Measurements from ENCODE around the gene DGCR6L.
A peak's percentile ranks its signal among the peaks of the same experiment; 100 is the strongest.
"Not testable (repeated sequence)": the region's sequence is repeated elsewhere in the genome, so short reads cannot be mapped to it uniquely, and the experiment has no call there.

DGCR6L gene

DNA sequence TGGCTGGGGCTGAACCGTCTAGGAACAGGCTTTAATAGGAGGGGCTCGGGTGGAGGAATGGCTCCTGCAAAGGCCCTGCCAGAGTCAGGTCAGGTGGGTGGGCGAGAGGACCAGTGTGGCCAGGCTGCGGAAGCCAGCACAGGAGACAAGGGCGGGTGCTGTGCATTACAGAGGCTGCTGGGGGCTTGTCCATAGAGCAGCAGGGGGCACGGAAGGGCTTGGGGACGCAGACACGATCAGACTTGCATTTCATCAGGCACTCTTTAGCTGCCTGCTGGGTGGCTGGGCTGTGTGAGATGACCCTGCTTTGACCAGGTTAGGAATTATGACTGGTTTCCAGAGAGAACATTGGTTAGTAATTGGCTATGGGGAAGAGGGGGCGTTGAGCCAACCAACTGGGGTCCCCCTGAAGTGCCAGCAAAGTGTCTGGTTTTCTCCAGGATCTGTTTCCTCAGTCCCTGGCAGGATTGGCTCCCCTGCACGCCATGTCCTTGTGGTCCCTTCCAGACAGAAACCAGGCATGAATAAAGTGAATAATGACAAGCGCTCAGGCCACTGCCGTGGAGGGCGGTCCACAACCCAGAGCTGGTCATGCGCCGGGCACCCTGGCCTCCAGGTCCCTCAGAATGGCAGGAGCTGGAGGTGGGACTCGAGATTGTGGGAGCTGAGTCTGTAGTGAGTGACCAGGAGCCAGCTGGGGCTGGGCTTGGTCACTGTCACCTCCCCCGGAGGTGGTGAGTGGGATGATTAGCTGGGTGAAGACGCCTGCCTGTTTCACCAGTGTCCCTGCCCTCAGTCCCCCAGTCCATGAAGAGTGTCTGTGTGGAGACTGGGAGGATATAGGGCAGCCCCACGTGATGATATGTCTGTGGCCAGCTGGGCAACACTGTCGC, 1.0 kb upstream of the DGCR6L start:
- not testable (repeated sequence) for H3K27ac ChIP-seq (ENCODE audit: low read length); H3K9me3 ChIP-seq (ENCODE audit: control insufficient read depth, low read depth, low read length); H3K36me3 ChIP-seq (ENCODE audit: control insufficient read depth, low read depth, low read length); H3K4me1 ChIP-seq (ENCODE audit: control insufficient read depth, low read depth, low read length); H3K27me3 ChIP-seq (ENCODE audit: control insufficient read depth, insufficient read depth, low read length)
- H3K4me3 ChIP-seq (ENCODE audit: low read length): peak overlapping the region; percentile 82
- H3K9ac ChIP-seq (ENCODE audit: low read length): peak overlapping the region; percentile 77

DNA sequence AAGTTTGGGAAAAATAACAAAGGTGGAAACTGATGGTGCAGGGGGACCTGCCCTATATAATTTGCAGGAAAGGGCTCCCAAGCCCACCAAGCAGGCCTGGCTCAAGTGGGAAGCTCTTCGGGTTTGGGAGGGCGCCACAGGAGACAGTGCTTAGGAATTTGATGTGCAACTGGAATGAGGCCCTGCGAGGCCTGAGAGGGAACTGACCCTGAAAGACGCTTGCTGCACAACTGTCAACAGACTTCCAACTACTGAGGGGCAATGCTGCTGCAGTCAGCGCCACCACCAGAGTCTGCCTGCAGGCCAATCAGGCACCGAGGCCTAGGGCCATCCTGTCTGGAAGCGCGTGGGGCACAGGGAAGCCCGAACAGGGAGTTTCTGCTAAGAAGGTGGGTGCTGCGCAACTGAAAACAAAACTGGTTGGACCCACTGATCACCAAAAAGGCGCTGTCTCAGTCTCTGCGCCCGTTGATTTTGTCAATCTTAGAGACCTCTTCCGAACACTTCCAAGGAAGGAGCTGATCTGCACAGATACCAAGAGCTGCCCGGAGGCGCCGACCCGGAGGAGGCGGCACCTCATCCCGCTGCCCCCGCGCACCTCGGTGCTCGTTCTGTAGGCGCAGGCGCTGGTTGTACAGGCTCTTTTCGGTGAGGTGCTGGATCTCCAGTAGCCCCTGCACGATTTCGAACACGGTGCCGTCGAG, 667 bp downstream of the DGCR6L start:
- peak overlapping the region; percentile 82 for H3K4me3 ChIP-seq (ENCODE audit: low read length)
- H3K9me3 ChIP-seq (ENCODE audit: control insufficient read depth, low read depth, low read length): no peaks in the 10 kb centered on the region
- H3K9ac ChIP-seq (ENCODE audit: low read length): peak overlapping the region; percentile 37
- peaks cover 5% of the 10 kb centered on the region for H3K4me1 ChIP-seq (ENCODE audit: control insufficient read depth, low read depth, low read length)
- no peaks in the 10 kb centered on the region for H3K27me3 ChIP-seq (ENCODE audit: control insufficient read depth, insufficient read depth, low read length)
- no peak overlapping the region for H3K27ac ChIP-seq (ENCODE audit: low read length)
- H3K36me3 ChIP-seq (ENCODE audit: control insufficient read depth, low read depth, low read length): no peaks in the 10 kb centered on the region

GRCh38 chr22:20318043-20318688, 1.7 kb downstream of the DGCR6L start:
- H3K4me3 ChIP-seq (ENCODE audit: low read length); H3K27ac ChIP-seq (ENCODE audit: low read length); H3K36me3 ChIP-seq (ENCODE audit: control insufficient read depth, low read depth, low read length); H3K27me3 ChIP-seq (ENCODE audit: control insufficient read depth, insufficient read depth, low read length); H3K9me3 ChIP-seq (ENCODE audit: control insufficient read depth, low read depth, low read length); H3K9ac ChIP-seq (ENCODE audit: low read length); H3K4me1 ChIP-seq (ENCODE audit: control insufficient read depth, low read depth, low read length): not testable (repeated sequence)

DNA sequence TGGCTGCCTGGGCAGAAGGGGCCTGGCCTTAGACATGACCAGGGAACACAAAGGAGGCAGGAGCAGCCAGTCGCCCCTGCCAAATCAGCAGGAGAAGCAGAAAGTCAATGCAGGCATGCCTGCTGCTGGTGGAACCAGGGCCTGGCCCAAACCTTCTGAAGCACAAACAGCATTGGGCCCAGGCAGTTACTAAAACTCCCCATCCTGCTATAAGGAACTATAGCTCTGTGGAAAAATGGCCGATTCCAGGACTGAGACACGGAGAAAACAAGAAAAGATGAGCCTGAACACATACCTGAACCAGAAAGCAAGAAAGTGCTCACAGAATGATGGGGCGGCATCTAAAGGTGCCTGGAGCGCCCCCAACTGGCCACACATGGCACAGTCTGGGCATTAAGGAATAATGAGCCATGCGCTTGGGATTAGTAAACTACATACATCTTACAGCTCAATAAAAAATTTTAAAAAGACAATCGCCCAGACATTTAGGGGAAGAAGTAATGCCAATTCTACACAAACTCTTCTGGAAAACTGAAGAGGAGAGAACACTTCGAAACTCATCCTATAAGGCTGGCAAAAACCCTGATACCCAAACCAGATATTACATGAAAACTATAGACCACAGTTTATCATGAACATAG, 2.3 kb downstream of the DGCR6L start:
- H3K9me3 ChIP-seq (ENCODE audit: control insufficient read depth, low read depth, low read length); H3K4me3 ChIP-seq (ENCODE audit: low read length); H3K4me1 ChIP-seq (ENCODE audit: control insufficient read depth, low read depth, low read length); H3K27ac ChIP-seq (ENCODE audit: low read length); H3K9ac ChIP-seq (ENCODE audit: low read length); H3K27me3 ChIP-seq (ENCODE audit: control insufficient read depth, insufficient read depth, low read length); H3K36me3 ChIP-seq (ENCODE audit: control insufficient read depth, low read depth, low read length): not testable (repeated sequence)

DNA sequence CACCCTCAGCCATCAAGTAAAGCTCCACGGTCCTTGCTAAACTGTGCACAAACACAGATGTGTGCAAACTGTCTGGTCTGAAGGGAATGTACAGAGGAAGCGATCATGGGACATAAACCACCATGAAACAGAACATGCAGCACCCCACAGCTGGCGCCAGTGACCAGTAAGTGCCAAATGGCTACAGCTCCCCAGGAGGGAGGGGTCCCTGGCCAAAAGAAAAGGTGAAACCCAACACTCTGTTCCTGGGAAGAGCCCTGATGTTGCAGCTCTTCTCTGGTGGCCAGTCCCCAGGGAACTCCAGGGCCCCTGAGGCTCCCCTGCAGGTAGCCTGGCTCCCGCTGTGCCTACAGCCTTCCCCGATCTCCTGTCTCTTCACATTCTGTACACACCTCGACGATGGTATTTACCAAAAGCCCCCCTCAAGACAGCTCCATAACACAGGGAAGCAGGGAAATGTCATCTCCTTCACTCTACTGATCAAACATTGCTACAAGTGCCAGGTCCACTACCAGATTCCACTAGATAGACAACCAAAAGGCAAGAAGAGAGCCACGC, 2.9 kb downstream of the DGCR6L start:
- H3K9ac ChIP-seq (ENCODE audit: low read length): no peak overlapping the region

GRCh38 chr22:20316217-20316843, 3.5 kb downstream of the DGCR6L start:
- Histone ChIP-seq H3K9ac (ENCODE audit: low read length) (no peak overlapping the region), H3K27me3 (ENCODE audit: control insufficient read depth, insufficient read depth, low read length) (no peaks in the 10 kb centered on the region), H3K36me3 (ENCODE audit: control insufficient read depth, low read depth, low read length) (no peaks in the 10 kb centered on the region), H3K27ac (ENCODE audit: low read length) (no peak overlapping the region), H3K4me1 (ENCODE audit: control insufficient read depth, low read depth, low read length) (peaks cover 5% of the 10 kb centered on the region), H3K4me3 (ENCODE audit: low read length) (no peak overlapping the region), H3K9me3 (ENCODE audit: control insufficient read depth, low read depth, low read length) (no peaks in the 10 kb centered on the region)

More for the DNA sequence above, 2.9 kb downstream of the DGCR6L start:
- Histone ChIP-seq H3K4me1 (ENCODE audit: control insufficient read depth, low read depth, low read length) (peaks cover 5% of the 10 kb centered on the region), H3K36me3 (ENCODE audit: control insufficient read depth, low read depth, low read length) (no peaks in the 10 kb centered on the region), H3K9me3 (ENCODE audit: control insufficient read depth, low read depth, low read length) (no peaks in the 10 kb centered on the region), H3K4me3 (ENCODE audit: low read length) (no peak overlapping the region), H3K27me3 (ENCODE audit: control insufficient read depth, insufficient read depth, low read length) (no peaks in the 10 kb centered on the region), H3K27ac (ENCODE audit: low read length) (no peak overlapping the region)

DNA sequence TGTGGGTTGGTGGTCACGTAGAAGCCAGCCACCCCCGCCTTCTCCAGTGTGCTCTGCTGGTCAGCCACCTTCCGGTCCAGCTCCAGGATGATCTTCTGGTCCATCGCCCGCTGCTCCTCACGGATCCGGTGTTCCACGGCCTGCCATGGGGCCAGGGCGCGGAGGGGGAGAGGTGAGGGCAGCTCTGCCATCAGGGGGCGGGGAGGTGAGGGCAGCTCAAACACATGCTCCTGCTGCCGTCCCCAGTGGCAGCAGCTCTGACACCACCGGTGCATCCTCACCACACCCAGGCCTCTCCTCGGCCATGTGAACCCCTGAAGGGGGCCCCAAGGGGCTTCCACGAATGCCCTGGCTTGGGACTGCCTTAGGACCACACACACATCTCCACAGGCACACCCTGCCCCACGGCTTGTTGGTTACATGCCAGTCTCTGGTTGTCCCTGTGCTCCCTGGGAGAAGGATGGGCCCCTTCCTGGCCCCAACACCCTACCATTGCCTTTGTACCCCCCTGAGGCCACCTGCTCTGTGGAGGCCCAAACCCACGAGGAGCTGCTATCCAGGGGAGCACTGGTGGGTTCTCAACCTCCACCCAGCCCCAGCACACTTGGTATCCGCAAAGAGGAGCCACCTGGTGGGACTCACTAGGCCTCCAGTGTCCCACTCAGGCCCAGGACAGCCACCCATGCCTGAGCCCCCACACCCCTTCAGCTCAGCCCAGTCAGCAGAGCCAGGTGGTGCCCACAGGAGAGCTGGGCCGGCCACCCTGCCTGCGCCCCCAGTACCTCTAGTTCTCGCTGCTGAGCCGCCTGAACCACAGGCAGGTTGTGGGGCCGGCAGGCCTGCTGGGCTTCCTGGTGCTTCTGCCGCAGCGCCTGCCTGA, 4.3 kb downstream of the DGCR6L start:
- H3K9me3 ChIP-seq (ENCODE audit: control insufficient read depth, low read depth, low read length): no peaks in the 10 kb centered on the region
- H3K27ac ChIP-seq (ENCODE audit: low read length): no peak overlapping the region
- H3K36me3 ChIP-seq (ENCODE audit: control insufficient read depth, low read depth, low read length): no peaks in the 10 kb centered on the region
- no peaks in the 10 kb centered on the region for H3K27me3 ChIP-seq (ENCODE audit: control insufficient read depth, insufficient read depth, low read length)
- no peak overlapping the region for H3K4me3 ChIP-seq (ENCODE audit: low read length)
- no peak overlapping the region for H3K9ac ChIP-seq (ENCODE audit: low read length)
- peaks cover 5% of the 10 kb centered on the region for H3K4me1 ChIP-seq (ENCODE audit: control insufficient read depth, low read depth, low read length)

DNA sequence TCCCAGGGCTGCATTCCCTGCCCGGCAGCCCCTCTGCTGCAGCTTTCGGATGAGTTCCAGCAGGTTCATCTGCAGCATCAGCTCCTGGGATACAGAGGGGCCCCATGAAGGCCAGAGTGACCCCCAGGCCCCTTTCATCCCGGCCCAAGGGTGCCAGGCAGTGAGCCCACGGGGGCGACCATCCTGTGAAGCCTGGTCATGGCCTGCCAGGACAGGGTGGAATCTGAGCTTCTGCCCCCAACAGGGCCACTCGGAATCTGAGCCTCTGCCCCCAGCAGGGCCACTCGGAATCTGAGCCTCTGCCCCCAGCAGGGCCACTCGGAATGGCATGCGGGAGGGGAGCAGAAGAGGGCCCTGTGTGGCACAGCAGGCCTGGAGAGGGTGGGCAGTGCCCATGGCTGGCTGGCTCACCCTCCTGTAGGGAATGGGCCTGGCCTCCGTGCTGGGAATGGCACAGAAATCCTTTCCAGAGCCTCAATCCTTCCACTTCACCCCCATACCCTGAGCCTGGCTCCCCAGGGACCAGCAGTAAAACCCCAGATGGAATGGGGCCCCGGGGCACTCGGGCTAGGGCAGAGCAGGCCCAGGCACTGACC, 5.0 kb downstream of the DGCR6L start:
- H3K36me3 ChIP-seq (ENCODE audit: control insufficient read depth, low read depth, low read length); H3K27ac ChIP-seq (ENCODE audit: low read length); H3K9ac ChIP-seq (ENCODE audit: low read length); H3K27me3 ChIP-seq (ENCODE audit: control insufficient read depth, insufficient read depth, low read length); H3K4me1 ChIP-seq (ENCODE audit: control insufficient read depth, low read depth, low read length); H3K4me3 ChIP-seq (ENCODE audit: low read length); H3K9me3 ChIP-seq (ENCODE audit: control insufficient read depth, low read depth, low read length): not testable (repeated sequence)

DNA sequence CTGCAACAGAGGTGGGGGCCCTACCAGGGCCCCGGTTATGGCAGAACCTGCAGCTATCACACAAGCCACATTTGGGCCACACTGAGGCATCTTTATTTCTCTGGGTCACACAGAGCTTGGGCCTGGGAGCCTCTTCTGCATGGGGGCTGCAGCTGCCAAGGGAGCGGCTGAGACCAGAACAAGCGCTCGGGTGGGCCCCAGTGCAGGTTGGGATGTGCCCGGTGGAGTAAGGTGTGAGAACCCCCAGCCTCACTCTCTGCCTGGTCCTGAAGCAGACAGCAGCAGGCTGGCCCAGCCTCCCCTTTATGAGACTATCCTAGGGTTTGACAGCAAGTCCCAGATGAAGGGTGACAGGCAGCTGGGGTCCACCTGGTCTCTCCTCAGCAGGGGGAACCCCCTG, 5.7 kb downstream of the DGCR6L start:
- not testable (repeated sequence) for H3K4me1 ChIP-seq (ENCODE audit: control insufficient read depth, low read depth, low read length); H3K36me3 ChIP-seq (ENCODE audit: control insufficient read depth, low read depth, low read length)

More for the DNA sequence above, 5.7 kb downstream of the DGCR6L start:
- H3K27ac ChIP-seq (ENCODE audit: low read length); H3K9ac ChIP-seq (ENCODE audit: low read length); H3K27me3 ChIP-seq (ENCODE audit: control insufficient read depth, insufficient read depth, low read length); H3K4me3 ChIP-seq (ENCODE audit: low read length); H3K9me3 ChIP-seq (ENCODE audit: control insufficient read depth, low read depth, low read length): not testable (repeated sequence)
